GM19468 (cell line): ENCODE results near the gene ATP2B2.

Experiments
- ATAC-seq: cut with Tn5 transposase; IDR thresholded peaks from one replicate; pipeline ENCODE4 v1.9.1; 2021; ENCODE audit warnings: mild to moderate bottlenecking, moderate library complexity, moderate number of reproducible peaks; ENCODE audit not compliant: unreplicated experiment; ENCODE audit errors: extremely low read depth

The ATP2B2 gene

DNA sequence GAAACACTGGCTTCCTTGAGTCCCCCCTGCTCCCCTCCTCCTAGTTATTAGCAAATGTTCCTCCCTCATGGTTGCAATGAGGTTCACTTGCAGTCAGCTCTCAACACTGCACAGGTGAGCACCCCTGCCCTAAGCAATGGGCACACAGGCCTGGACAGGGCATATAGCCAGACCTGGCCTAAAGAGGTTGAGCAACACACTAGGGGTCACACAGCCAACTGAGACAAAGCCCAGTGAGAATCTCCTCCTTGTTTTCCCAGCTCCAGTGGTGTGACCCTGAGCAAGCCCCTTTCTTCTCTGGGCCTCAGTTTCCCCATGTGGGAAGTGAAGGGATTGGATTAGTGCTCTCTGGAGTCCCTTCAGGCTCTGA is 49.9 kb downstream of the ATP2B2 start:
- ATAC-seq: no peak

DNA sequence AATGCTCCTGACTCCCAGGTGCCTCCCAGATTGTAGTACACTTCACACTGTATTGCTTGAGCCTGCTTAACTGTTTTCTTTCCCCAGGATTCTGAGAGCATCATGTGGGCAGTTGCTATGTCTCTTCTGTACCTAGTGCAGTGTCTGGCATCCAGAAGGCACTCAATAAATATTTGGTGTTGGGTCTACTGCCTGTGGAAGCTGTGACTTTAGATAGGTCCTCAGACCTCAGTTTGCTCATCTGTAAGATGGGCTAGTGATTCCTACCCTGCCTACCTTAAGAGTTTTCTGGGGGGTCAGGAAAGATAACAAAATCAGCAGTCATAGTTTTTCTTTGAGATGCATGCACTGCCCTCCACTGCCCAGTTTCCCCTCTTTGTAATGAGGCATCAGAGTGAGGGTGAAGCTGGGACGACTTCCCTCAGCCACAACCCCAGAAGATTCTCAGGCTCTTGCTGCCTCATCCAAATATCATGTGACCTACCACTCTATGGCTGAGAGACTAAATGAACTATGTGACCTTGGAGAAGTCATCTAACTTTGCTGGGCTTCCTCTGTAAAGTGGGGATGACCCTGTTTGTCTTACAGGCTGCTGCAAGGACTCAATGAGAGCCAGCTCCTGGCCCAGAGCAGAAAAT is 50.4 kb downstream of the ATP2B2 start:
- no peak for ATAC-seq

DNA sequence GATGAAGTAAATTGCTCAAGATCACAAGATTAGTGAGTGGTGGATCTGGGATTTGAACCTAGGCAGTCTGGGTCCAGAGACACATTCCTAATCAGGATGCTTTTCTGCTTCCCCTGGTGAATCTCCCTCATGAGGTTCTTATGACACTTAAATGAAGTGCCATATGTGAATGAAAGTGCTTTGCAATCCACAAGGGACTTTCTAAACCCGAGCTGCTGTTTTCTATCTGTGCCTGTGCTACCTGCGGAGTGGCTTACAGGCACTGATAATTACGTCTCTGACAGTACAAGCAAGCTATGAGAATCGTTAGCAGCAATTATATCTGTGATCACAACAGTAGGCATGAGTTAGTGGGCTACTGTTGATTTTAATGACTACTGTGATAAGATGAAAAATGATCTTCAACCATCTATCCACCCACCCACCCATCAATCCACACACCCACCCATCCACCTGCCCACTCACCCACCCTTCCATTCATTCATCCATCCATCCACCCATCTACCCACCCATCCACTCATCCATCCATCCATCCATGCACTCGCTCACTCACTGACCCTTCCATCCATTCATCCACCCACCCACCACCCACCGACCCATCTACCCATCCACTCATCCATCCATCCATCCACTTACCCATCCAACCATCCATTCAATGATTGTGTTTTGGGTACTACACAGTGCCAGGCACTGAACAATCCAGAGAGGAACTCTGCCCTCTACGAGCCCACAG is 51.8 kb downstream of the ATP2B2 start:
- ATAC-seq: no peak

GRCh38 chr3:10450494-10451440 is 54.6 kb downstream of the ATP2B2 start:
- no peak for ATAC-seq

- no peak for ATAC-seq
Observed at GRCh38 chr3:10449436-10449835, 56.0 kb downstream of the ATP2B2 start.

- no peak for ATAC-seq
Observed at GRCh38 chr3:10448544-10448943, 56.8 kb downstream of the ATP2B2 start.

DNA sequence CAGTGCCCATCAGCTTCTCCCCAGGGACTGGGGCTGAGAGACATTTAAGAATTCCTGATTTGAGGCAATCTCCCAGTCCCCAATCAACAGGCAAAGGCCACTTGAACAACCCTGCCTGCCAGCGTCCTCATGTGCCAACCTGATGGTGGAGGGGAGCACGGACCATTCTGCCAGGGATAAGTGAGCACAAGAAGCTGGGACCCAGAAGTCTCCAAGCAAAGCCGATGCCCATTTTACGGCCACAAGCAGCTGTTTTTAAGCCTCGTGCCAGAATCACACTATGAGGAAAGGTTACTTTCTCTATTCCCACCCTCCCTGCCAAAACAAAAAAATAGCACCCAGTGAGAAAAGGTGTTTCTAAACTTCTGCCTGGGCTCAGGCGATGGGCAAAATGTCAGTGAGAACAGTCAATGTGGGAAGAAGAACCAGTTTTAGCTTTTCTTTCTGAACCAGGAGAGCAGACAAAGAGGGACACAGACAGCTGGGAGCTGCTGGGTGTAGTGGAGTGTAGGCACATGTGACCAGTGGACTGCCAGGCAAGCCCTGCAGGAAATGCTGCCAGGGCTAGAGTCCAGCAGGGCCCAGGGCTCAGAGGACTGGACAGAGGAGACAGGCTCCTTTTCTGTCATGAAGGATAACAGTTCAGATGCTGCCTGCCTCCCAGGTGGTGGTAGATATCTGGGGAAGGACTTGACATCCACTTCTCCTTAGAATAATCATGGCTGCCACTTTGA is 57.7 kb downstream of the ATP2B2 start:
- no peak for ATAC-seq

DNA sequence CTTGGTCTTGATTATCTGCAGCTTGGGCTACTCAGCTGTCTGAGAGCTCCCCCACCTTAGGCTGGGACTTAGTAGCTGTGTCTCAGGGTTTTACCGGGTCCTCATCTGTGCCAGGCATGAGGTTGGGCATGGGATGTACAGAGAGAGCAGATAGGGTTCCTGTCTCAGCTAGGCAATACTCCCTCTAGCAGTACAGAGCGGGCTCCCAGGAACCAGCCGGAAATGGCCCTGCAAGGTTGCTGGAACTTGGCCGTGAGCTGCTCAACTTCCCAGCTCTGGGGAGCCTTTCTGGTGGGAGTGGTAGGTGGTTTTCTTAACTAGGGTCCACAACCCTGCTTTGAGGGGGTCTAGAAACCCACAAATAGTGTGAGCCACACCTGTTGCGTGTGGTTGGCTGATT is 58.3 kb downstream of the ATP2B2 start:
- no peak for ATAC-seq

- no peak for ATAC-seq
Observed at GRCh38 chr3:10445561-10446175, 59.7 kb downstream of the ATP2B2 start.

DNA sequence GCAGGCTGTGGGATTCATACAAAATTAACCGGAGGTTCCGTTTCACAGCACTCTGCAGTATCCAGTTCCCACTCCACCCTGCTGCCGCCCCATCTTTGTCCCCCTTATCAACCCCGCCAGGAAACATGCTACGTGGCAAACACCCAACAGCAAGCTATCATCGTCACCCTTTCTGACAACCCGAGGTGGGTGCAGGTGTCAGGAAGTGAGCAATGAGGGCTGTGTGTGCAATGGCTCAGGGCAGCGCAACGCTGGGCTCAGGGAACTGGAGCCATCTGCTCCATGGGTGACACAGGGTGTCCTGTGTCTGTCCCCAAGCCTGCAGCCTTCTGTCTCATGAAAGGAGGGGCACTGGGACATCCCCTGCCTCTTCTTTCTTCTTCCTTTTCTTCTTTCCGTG is 60.9 kb downstream of the ATP2B2 start:
- ATAC-seq: no peak

- ATAC-seq: no peak
Observed at GRCh38 chr3:10444110-10444429, 61.3 kb downstream of the ATP2B2 start.

- no peak for ATAC-seq
Observed at GRCh38 chr3:10443272-10444109, 61.9 kb downstream of the ATP2B2 start.

DNA sequence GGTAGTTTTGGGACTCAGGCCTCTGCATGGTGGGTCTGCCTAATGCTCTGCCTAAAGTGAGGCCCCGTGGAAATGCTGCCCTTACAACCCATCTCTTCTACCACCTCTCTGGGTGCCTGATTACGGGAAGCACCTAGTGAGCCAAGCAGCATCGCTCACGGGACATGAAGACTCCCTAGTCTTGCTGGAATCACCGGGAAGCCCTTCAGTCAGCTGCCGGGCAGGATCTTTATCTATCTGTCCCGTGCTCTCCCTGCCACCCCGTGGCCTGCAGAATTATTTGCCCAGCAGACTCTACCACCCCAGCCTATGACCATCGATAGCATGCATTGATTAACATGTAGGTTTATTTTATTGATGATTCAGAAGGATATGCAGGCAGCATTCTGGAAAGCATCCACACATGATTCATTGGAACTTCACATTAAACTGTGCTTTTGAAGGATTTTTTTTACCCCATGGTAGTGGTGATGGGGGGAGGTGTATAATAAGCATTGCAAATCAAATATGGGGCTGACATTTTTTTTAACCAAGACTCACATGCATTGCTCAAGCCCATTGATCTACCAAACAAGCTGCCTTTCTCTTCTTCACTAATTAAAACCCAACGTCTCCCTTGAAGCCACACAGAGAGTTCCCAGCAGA is 63.1 kb downstream of the ATP2B2 start:
- no peak for ATAC-seq

DNA sequence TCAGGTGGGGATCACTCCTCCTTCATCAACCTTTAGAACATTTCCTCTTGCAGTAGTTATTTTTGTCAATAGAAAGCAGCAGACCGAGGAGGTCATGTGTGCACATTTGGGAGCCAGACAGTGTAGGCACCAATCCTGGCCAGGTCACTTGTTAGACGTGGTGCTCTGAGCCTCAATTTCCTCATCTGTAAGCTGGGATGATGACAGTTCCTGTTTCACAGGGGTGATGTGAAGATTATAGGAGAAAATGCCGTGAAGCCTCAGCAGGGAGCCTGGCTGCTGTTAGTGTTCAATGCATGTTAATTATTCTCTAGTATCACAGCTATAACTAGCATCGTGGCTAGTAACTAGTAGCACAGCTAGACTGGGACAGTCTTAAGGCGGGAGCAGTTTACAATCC is 64.7 kb downstream of the ATP2B2 start:
- no peak for ATAC-seq

DNA sequence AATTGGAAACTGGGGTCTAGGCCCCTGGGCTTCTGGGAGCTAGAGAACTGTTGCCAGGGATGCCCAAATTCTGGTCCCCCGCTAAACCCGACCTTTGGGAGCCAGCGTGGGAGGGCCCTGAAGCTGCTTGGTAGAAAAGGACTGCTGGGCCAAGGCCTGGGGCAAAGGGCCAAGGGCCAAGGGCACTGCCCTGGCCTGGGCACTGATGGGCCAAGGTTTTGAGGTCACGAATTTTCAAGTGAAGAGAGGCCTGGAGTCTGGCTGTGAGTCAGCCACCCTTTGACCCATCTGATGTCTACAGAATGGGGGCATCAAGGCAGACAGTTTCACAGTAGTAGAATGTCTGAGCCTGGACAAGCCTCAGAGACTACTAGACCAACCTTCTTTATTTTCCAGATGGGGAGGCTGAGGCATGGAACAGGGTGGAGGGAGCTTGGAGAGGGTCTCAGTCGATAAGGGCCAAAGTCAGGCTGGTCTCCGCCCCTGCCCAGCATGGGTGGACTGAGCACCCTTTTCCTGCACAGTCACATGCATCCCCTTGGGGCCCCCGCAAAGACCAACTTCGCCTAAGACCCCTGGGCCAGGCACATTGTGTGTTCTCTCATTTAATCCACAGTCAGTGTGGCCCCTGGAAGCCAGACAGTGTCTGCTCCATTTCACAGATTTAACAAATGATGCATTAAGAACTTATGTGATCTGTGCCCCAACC is 66.3 kb downstream of the ATP2B2 start:
- ATAC-seq: no peak

DNA sequence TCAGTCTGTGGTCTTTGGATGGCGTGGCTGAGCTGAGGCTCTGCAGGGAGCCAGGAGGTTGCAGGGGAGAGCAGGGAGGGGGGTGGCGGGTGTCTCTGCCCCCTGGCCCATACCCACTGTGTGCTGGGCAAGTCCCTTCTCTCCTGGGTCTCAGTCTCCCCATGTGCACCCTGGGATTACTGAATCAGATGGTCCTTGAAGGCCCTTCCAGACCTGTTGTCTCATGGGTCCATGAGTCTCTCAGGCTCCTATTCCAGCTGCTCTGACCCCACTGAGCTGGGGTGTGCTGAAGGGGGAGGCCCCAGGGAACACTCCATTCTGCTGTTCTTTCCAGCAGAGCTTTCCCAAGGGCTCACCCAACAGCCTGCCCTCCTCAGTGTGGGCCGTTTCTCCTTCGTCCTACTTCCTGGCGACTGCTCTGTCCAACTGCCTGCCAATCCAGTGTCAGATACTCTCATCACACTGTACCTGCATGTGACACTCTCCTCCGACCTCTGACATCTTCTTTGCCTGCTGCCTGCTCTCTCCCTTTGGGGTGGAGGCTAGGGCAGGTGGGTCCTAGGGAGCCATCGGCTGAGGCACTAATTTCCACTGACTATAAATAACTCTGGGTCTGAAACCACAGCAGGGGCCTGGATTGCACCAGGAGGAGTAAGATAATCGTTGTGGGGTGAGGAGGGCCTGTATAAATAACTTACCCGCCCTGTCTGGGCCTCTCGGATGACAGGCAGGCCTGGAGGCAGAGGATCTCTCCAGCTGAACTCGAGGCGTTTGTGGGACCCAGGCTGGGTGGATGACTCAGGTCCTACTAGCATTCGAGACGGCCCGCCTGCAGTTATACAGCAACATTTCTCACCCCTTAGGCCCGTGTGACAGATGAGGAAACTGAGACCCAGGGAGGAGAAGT is 67.1 kb downstream of the ATP2B2 start:
- ATAC-seq: no peak
